PC-9 (cell line): Measurements from ENCODE around the gene SEPTIN6. TPM values are rescaled to one million over a fixed set of nuclear protein-coding genes. Genes with fewer than 3 reads are reported as not detected.

ENCODE experiments used
- BruUV-seq: library from RNA; stranded (reverse); fragments of 400-500 nt; replicated peaks from 2 replicates; lab custom pipeline; 2021; lab: Mats Ljungman, UMichigan
- CTCF ChIA-PET: fragments of 300-600 bp; sonication (Branson Sonifier 250); formaldehyde crosslinking; loops from one replicate; lab custom pipeline; 2022; ENCODE audit warnings: antibody characterized with exemption; lab: Charles Lee
- POLR2A ChIA-PET: fragments of 300-600 bp; sonication (Branson Sonifier 250); formaldehyde crosslinking; loops from one replicate; lab custom pipeline; 2022; ENCODE audit warnings: antibody characterized with exemption; ENCODE audit not compliant: unreplicated experiment; lab: Charles Lee
- DNase-seq, 2 experiments: peaks; one replicate each; pipeline versions ENCODE4 v3.0.0 to v3.0.0-alpha.2; 2015 to 2022; ENCODE audit warnings: mixed read lengths in 1 of 2
- H2AFZ ChIP-seq: fragments of 200-600 bp; sonication (generic); 2 replicates; pipeline ENCODE4 v1.8.1; 2017; ENCODE audit warnings: antibody characterized with exemption
- H3F3A ChIP-seq: fragments of 200-600 bp; sonication (generic); 2 replicates; pipeline ENCODE4 v1.8.1; 2017; ENCODE audit warnings: antibody characterized with exemption, mild to moderate bottlenecking, low read depth; ENCODE audit not compliant: insufficient read depth
- H3K27ac ChIP-seq: fragments of 200-600 bp; sonication (generic); 2 replicates; pipeline ENCODE4 v1.6.1; 2016; ENCODE audit warnings: mixed run types
- H3K27me3 ChIP-seq: fragments of 200-600 bp; sonication (generic); 2 replicates; pipeline ENCODE4 v1.6.1; 2016; ENCODE audit warnings: low read depth, mixed run types; ENCODE audit not compliant: insufficient read depth
- H3K36me3 ChIP-seq: fragments of 200-600 bp; sonication (generic); 2 replicates; pipeline ENCODE4 v1.6.1; 2016; ENCODE audit warnings: low read depth, mixed run types
- H3K4me1 ChIP-seq: fragments of 200-600 bp; sonication (generic); replicated peaks from 2 replicates; pipeline ENCODE4 v1.6.1; 2016; ENCODE audit warnings: mixed run types; ENCODE audit not compliant: insufficient read depth
- H3K4me2 ChIP-seq: fragments of 200-600 bp; sonication (generic); 2 replicates; pipeline ENCODE4 v1.6.1; 2017; ENCODE audit warnings: mixed run types
- H3K4me3 ChIP-seq: fragments of 200-600 bp; sonication (generic); 2 replicates; pipeline ENCODE4 v1.6.1; 2016; ENCODE audit warnings: mixed run types
- H3K79me2 ChIP-seq: fragments of 200-600 bp; sonication (generic); 2 replicates; pipeline ENCODE4 v1.6.1; 2017; ENCODE audit warnings: low read depth, mixed run types
- H3K9me2 ChIP-seq: fragments of 200-600 bp; sonication (generic); 2 replicates; pipeline ENCODE4 v1.8.1; 2017; ENCODE audit warnings: mild to moderate bottlenecking; ENCODE audit not compliant: insufficient read depth
- H3K9me3 ChIP-seq: fragments of 200-600 bp; sonication (generic); 2 replicates; pipeline ENCODE4 v1.8.1; 2016; ENCODE audit warnings: low read depth; ENCODE audit not compliant: insufficient read depth
- H4K20me1 ChIP-seq: fragments of 200-600 bp; sonication (generic); 2 replicates; pipeline ENCODE4 v1.8.1; 2017; ENCODE audit not compliant: insufficient read depth
- CTCF ChIP-seq: fragments of 200-600 bp; sonication (generic); conservative IDR thresholded peaks from 2 replicates; pipeline ENCODE4 v1.6.1; 2017; ENCODE audit warnings: mixed run types, antibody characterized with exemption, mild to moderate bottlenecking, moderate library complexity
- EZH2 ChIP-seq: fragments of 200-600 bp; sonication (generic); IDR thresholded peaks from 2 replicates; pipeline ENCODE4 v1.8.0; 2017; ENCODE audit warnings: antibody characterized with exemption, low read depth
- intact Hi-C: fragments of 100-400 bp; cut with micrococcal nuclease; formaldehyde crosslinking; loops from one replicate; pipeline ENCODE4 v1.10.0; 2022; ENCODE audit not compliant: unreplicated experiment
- total RNA-seq: library from RNA; stranded (reverse); gene quantifications from 2 replicates; pipeline ENCODE4 v1.2.3, GENCODE V29; 2021

Gene SEPTIN6
- total RNA-seq, 1 experiment from 2014 or later, result 43.7 TPM

GRCh38 chrX:119687661-119688413 is 5.1 kb downstream of the SEPTIN6 start:
- ChIA-PET CTCF (no interaction called here), POLR2A (interaction anchor here (0.6 kb wide), 1 partner anchor 100 kb away, joined by 3 read pairs; no protein-coding TSS in a partner anchor)
- Histone ChIP-seq H3K27ac (no peak overlapping the region), H3K9me2 (no peaks in the 10 kb centered on the region), H3K36me3 (no peaks in the 10 kb centered on the region), H3K79me2 (no peaks in the 10 kb centered on the region), H3K4me3 (no peak overlapping the region), H4K20me1 (no peaks in the 10 kb centered on the region), H3F3A (no peaks in the 10 kb centered on the region), H2AFZ (no peak overlapping the region), H3K9me3 (no peaks in the 10 kb centered on the region), H3K4me1 (peaks cover 13% of the 10 kb centered on the region), H3K4me2 (no peak overlapping the region), H3K27me3 (no peaks in the 10 kb centered on the region)
- no TSS peak for BruUV-seq
- no peak for DNase-seq
- intact Hi-C loops, result no loop called here
- no peak for TF ChIP-seq CTCF
- no peak for TF ChIP-seq EZH2

GRCh38 chrX:119686087-119686691 is 6.8 kb downstream of the SEPTIN6 start:
- no peaks in the 10 kb centered on the region for H3F3A ChIP-seq
- H3K9me2 ChIP-seq, result no peaks in the 10 kb centered on the region
- no peaks in the 10 kb centered on the region for H3K79me2 ChIP-seq
- no peak overlapping the region for H3K27ac ChIP-seq
- DNase-seq, result no peak
- peaks cover 6% of the 10 kb centered on the region for H3K4me1 ChIP-seq
- H4K20me1 ChIP-seq, result no peaks in the 10 kb centered on the region
- H2AFZ ChIP-seq, result no peak overlapping the region
- BruUV-seq, result no TSS peak
- ChIA-PET CTCF (no interaction called here), POLR2A (no interaction called here)
- no peak overlapping the region for H3K4me2 ChIP-seq
- no peak for TF ChIP-seq EZH2
- TF ChIP-seq CTCF, result no peak
- H3K4me3 ChIP-seq, result no peak overlapping the region
- no peaks in the 10 kb centered on the region for H3K9me3 ChIP-seq
- intact Hi-C loops, result no loop called here
- H3K36me3 ChIP-seq, result no peaks in the 10 kb centered on the region
- H3K27me3 ChIP-seq, result no peaks in the 10 kb centered on the region

- POLR2A ChIA-PET, result no interaction called here
- Histone ChIP-seq H3K4me2 (no peak overlapping the region), H3K4me3 (no peak overlapping the region), H4K20me1 (no peaks in the 10 kb centered on the region), H3K36me3 (no peaks in the 10 kb centered on the region), H3K79me2 (no peaks in the 10 kb centered on the region), H3K9me2 (no peaks in the 10 kb centered on the region), H3K27me3 (no peaks in the 10 kb centered on the region), H3K27ac (no peak overlapping the region), H3K9me3 (no peaks in the 10 kb centered on the region), H3K4me1 (no peaks in the 10 kb centered on the region), H3F3A (no peaks in the 10 kb centered on the region), H2AFZ (no peak overlapping the region)
- DNase-seq, result no peak
- TF ChIP-seq EZH2 (no peak), CTCF (no peak)
- CTCF ChIA-PET, result interaction anchor here (0.5 kb wide), 1 partner anchor 12 kb away, joined by 3 read pairs; no protein-coding TSS in a partner anchor
- no TSS peak for BruUV-seq
- intact Hi-C loops, result no loop called here
Measured at GRCh38 chrX:119685225-119686066, 7.5 kb downstream of the SEPTIN6 start.
